ENCODE results near the gene MAK.

DNA sequence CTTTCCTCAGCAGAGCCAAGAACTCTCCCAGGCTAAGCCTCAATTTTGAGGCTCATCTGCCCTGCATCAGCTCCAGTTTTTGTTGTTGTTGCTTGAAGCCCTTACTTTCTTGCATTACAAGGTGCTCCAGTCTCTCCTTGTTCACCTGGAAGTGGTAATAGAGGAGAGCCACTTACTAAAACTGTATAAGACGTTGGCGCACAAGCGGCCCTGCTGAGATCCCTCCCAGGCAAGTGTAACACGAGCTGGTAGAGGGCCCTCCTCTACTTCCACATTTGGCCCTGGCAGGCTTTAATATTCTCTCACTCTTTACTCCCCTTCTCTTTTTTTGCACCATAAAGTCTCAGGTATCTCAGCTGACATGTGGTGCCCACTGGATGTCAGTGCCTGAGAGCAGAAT is 24.0 kb upstream of the MAK start:
- TF ChIP-seq, protein P1, sequence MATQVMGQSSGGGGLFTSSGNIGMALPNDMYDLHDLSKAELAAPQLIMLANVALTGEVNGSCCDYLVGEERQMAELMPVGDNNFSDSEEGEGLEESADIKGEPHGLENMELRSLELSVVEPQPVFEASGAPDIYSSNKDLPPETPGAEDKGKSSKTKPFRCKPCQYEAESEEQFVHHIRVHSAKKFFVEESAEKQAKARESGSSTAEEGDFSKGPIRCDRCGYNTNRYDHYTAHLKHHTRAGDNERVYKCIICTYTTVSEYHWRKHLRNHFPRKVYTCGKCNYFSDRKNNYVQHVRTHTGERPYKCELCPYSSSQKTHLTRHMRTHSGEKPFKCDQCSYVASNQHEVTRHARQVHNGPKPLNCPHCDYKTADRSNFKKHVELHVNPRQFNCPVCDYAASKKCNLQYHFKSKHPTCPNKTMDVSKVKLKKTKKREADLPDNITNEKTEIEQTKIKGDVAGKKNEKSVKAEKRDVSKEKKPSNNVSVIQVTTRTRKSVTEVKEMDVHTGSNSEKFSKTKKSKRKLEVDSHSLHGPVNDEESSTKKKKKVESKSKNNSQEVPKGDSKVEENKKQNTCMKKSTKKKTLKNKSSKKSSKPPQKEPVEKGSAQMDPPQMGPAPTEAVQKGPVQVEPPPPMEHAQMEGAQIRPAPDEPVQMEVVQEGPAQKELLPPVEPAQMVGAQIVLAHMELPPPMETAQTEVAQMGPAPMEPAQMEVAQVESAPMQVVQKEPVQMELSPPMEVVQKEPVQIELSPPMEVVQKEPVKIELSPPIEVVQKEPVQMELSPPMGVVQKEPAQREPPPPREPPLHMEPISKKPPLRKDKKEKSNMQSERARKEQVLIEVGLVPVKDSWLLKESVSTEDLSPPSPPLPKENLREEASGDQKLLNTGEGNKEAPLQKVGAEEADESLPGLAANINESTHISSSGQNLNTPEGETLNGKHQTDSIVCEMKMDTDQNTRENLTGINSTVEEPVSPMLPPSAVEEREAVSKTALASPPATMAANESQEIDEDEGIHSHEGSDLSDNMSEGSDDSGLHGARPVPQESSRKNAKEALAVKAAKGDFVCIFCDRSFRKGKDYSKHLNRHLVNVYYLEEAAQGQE (IDR thresholded peaks at IDR 0.05; ENCODE audit: unreplicated experiment): no peak
- TF ChIP-seq, protein P2, sequence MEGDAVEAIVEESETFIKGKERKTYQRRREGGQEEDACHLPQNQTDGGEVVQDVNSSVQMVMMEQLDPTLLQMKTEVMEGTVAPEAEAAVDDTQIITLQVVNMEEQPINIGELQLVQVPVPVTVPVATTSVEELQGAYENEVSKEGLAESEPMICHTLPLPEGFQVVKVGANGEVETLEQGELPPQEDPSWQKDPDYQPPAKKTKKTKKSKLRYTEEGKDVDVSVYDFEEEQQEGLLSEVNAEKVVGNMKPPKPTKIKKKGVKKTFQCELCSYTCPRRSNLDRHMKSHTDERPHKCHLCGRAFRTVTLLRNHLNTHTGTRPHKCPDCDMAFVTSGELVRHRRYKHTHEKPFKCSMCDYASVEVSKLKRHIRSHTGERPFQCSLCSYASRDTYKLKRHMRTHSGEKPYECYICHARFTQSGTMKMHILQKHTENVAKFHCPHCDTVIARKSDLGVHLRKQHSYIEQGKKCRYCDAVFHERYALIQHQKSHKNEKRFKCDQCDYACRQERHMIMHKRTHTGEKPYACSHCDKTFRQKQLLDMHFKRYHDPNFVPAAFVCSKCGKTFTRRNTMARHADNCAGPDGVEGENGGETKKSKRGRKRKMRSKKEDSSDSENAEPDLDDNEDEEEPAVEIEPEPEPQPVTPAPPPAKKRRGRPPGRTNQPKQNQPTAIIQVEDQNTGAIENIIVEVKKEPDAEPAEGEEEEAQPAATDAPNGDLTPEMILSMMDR (conservative IDR thresholded peaks at IDR 0.05; ENCODE audit: low read depth in 2 of 2): no peak
- TF ChIP-seq POLR2AphosphoS5 (IDR thresholded peaks at IDR 0.05; ENCODE audit: low read depth): no peak
- TF ChIP-seq, protein P3, sequence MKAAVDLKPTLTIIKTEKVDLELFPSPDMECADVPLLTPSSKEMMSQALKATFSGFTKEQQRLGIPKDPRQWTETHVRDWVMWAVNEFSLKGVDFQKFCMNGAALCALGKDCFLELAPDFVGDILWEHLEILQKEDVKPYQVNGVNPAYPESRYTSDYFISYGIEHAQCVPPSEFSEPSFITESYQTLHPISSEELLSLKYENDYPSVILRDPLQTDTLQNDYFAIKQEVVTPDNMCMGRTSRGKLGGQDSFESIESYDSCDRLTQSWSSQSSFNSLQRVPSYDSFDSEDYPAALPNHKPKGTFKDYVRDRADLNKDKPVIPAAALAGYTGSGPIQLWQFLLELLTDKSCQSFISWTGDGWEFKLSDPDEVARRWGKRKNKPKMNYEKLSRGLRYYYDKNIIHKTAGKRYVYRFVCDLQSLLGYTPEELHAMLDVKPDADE (IDR thresholded peaks at IDR 0.05): no peak
- TF ChIP-seq CREB1 (CRISPR knock-in tag; IDR thresholded peaks at IDR 0.05; ENCODE audit: low read depth): no peak
- no peak for TF ChIP-seq EZH2phosphoT487 (IDR thresholded peaks at IDR 0.05; ENCODE audit: unreplicated experiment)
- TF ChIP-seq EZH2 (IDR thresholded peaks at IDR 0.05; ENCODE audit: low read depth, unreplicated experiment): no peak
